HepG2 (cell line): ENCODE data around the gene P4HB. TPM values are rescaled to one million over a fixed set of nuclear protein-coding genes. Genes with fewer than 3 reads are reported as not detected.

Source experiments
- ATAC-seq: fragments of 200-7000 bp; cut with Tn5 transposase; 3 replicates; pipeline ENCODE4 v1.9.1; 2020; ENCODE audit warnings: mild to moderate bottlenecking, moderate library complexity
- BruUV-seq: library from RNA; stranded (reverse); fragments of 400-500 nt; replicated peaks from 2 replicates; lab custom pipeline; 2021; lab: Mats Ljungman, UMichigan
- CTCF ChIA-PET: fragments of 300-600 bp; formaldehyde crosslinking; extraction: SDS; loops from one replicate; lab custom pipeline; 2021; ENCODE audit warnings: low total read pairs, inconsistent platforms, low intra/inter-chr PET ratio; lab: Yijun Ruan, JAX
- POLR2A ChIA-PET: fragments of 350-600 bp; sonication (Branson Sonifier 250); formaldehyde crosslinking; loops from one replicate; lab custom pipeline; 2020; ENCODE audit warnings: antibody characterized with exemption, inconsistent platforms; lab: Yijun Ruan, JAX
- DNase-seq: peaks from one replicate; pipeline ENCODE4 v3.0.0-alpha.2; 2015; ENCODE audit warnings: low spot score
- FAIRE-seq: peaks from 3 replicates; lab custom pipeline; 2011; peaks lifted over from hg19 to GRCh38; lab: Jason Lieb, UNC
- H2AFZ ChIP-seq: one replicate; pipeline ENCODE4 v1.6.1; 2011; ENCODE audit warnings: low read length, inconsistent platforms
- H3K27ac ChIP-seq: fragments of 300-600 bp; 3 replicates; pipeline ENCODE4 v1.8.0; 2011; ENCODE audit warnings: mixed run types, mild to moderate bottlenecking, mixed read lengths, low read length, inconsistent platforms; ENCODE audit not compliant: insufficient read depth; ENCODE audit errors: extremely low read length
- H3K27me3 ChIP-seq, 2 experiments: fragments of 200-600 bp in 1 of 2; 2 replicates in 1 of 2; 3 replicates in 1 of 2; pipeline versions ENCODE4 v1.6.0 to v1.8.0; 2011; ENCODE audit warnings: low read length in 2 of 2, mild to moderate bottlenecking in 2 of 2, moderate library complexity in 2 of 2, inconsistent platforms in 1 of 2; ENCODE audit not compliant: insufficient read depth in 2 of 2, control insufficient read depth in 1 of 2
- H3K36me3 ChIP-seq, 2 experiments: fragments of 200-600 bp in 1 of 2; replicated peaks in 1 of 2; 2 replicates in 1 of 2; 3 replicates in 1 of 2; pipeline versions ENCODE4 v1.5.1 to v1.8.0; 2011; ENCODE audit warnings: low read length in 2 of 2, inconsistent platforms in 1 of 2; ENCODE audit not compliant: insufficient read depth in 2 of 2, control insufficient read depth in 1 of 2
- H3K4me1 ChIP-seq: 2 replicates; pipeline ENCODE4 v1.5.1; 2012; ENCODE audit warnings: low read length, inconsistent platforms; ENCODE audit not compliant: insufficient read depth
- H3K4me2 ChIP-seq: 2 replicates; pipeline ENCODE4 v1.6.0; 2011; ENCODE audit warnings: low read depth, low read length, inconsistent platforms
- H3K4me3 ChIP-seq, 3 experiments: fragments of 200-600 bp in 1 of 3; sonication (generic), shearing (Covaris generic) in 1 of 3; replicated peaks in 1 of 3; 2 replicates each; pipeline ENCODE4 v1.5.1; 2011 to 2016; ENCODE audit warnings: low read length in 3 of 3, inconsistent platforms in 2 of 3, low read depth in 2 of 3, mild to moderate bottlenecking in 2 of 3, control low read depth in 1 of 3, mixed read lengths in 1 of 3; ENCODE audit not compliant: insufficient read depth in 1 of 3
- H3K79me2 ChIP-seq: one replicate; pipeline ENCODE4 v1.6.1; 2011; ENCODE audit warnings: low read length, inconsistent platforms; ENCODE audit not compliant: insufficient read depth
- H3K9ac ChIP-seq: 2 replicates; pipeline ENCODE4 v1.6.0; 2011; ENCODE audit warnings: mild to moderate bottlenecking, low read depth, low read length, inconsistent platforms; ENCODE audit not compliant: insufficient read depth
- H3K9me3 ChIP-seq: 2 replicates; pipeline ENCODE4 v1.5.1; 2012; ENCODE audit warnings: mild to moderate bottlenecking, low read length
- H4K20me1 ChIP-seq: 2 replicates; pipeline ENCODE4 v1.6.0; 2011; ENCODE audit warnings: inconsistent platforms, mild to moderate bottlenecking, low read length, moderate library complexity; ENCODE audit not compliant: insufficient read depth
- ATF5 ChIP-seq: sonication (generic); formaldehyde crosslinking; IDR thresholded peaks from 2 replicates; pipeline ENCODE4 v1.4.0; 2020; ENCODE audit warnings: mild to moderate bottlenecking, low read depth, missing genetic modification reagents
- ERF ChIP-seq: IDR thresholded peaks from 2 replicates; pipeline ENCODE4 v1.6.1; 2018; ENCODE audit warnings: missing biosample characterization, missing genetic modification reagents
- ETV5 ChIP-seq: IDR thresholded peaks from 2 replicates; pipeline ENCODE4 v1.6.1; 2018; ENCODE audit warnings: missing biosample characterization, missing genetic modification reagents, inconsistent platforms, borderline replicate concordance
- HBP1 ChIP-seq: IDR thresholded peaks from 2 replicates; pipeline ENCODE4 v1.6.1; 2016; ENCODE audit warnings: low read depth, control low read depth
- PRPF4 ChIP-seq: fragments of 200-400 bp; formaldehyde crosslinking; IDR thresholded peaks from 2 replicates; pipeline ENCODE4 v1.6.1; 2016; ENCODE audit warnings: low read length, low read depth; ENCODE audit not compliant: poor library complexity, severe bottlenecking
- SATB2 ChIP-seq: sonication (generic); formaldehyde crosslinking; IDR thresholded peaks from 2 replicates; pipeline ENCODE4 v1.5.0; 2020; ENCODE audit warnings: missing genetic modification reagents
- SUZ12 ChIP-seq: fragments of 150-350 bp; IDR thresholded peaks from 2 replicates; pipeline ENCODE4 v1.6.1; 2014; ENCODE audit warnings: low read depth, low read length
- THRA ChIP-seq: sonication (generic); formaldehyde crosslinking; IDR thresholded peaks from 2 replicates; pipeline ENCODE4 v1.4.0; 2020; ENCODE audit warnings: missing genetic modification reagents, borderline replicate concordance
- XRCC5 ChIP-seq: fragments of 200-400 bp; formaldehyde crosslinking; optimal IDR thresholded peaks from 2 replicates; pipeline ENCODE3; 2017; ENCODE audit warnings: mild to moderate bottlenecking, low read length
- ZNF180 ChIP-seq: sonication (generic); formaldehyde crosslinking; IDR thresholded peaks from 2 replicates; pipeline ENCODE4 v1.4.0; 2020; ENCODE audit warnings: low read depth, missing genetic modification reagents, borderline replicate concordance
- ZNF251 ChIP-seq: sonication (generic); formaldehyde crosslinking; IDR thresholded peaks from 2 replicates; pipeline ENCODE4 v1.9.0; 2021; ENCODE audit warnings: mild to moderate bottlenecking, missing genetic modification reagents
- ZNF256 ChIP-seq: sonication (generic); formaldehyde crosslinking; conservative IDR thresholded peaks from 2 replicates; pipeline ENCODE4 v1.4.0; 2020; ENCODE audit warnings: missing genetic modification reagents
- ZNF557 ChIP-seq: sonication (generic); formaldehyde crosslinking; IDR thresholded peaks from 2 replicates; pipeline ENCODE4 v1.4.0; 2020; ENCODE audit warnings: missing genetic modification reagents
- ZNF614 ChIP-seq: IDR thresholded peaks from 2 replicates; pipeline ENCODE4 v1.6.1; 2018; ENCODE audit warnings: missing biosample characterization, missing genetic modification reagents, inconsistent platforms, borderline replicate concordance
- ZNF691 ChIP-seq: sonication (generic); formaldehyde crosslinking; IDR thresholded peaks from 2 replicates; pipeline ENCODE4 v1.4.0; 2020; ENCODE audit warnings: missing genetic modification reagents, low read depth, mild to moderate bottlenecking, borderline replicate concordance
- WGBS: methylation state at CpG from one replicate; pipeline ENCODE4 v1.1.6; 2017; ENCODE audit warnings: low lambda C conversion rate; 5-methylcytosine and 5-hydroxymethylcytosine counted together
- in situ Hi-C: cut with HindIII; loops from 2 replicates; pipeline ENCODE4 v1.10.0; 2017; ENCODE audit warnings: low pct_unique_long_range_greater_than_20kb; ENCODE audit not compliant: extremely low pct_ligation_motif_present
- intact Hi-C: fragments of 100-400 bp; cut with micrococcal nuclease; formaldehyde crosslinking; loops from one replicate; pipeline ENCODE4 v1.10.0; 2022; ENCODE audit not compliant: unreplicated experiment
- polyA plus RNA-seq, 8 experiments: library from polyadenylated mRNA; depleted of rRNA in 3 of 8; stranded (reverse) in 7 of 8; unstranded in 1 of 8; fragments of >200 nt; fragmentation: Illumina TruSeq in 4 of 8; extraction: Trizol in 4 of 8; gene quantifications; 2 replicates each; pipeline versions ENCODE4 v1.2.1 to v1.2.3, GENCODE V29; 2011 to 2016; ENCODE audit warnings: low read depth in 4 of 8, missing spikeins in 1 of 8, mixed read lengths in 1 of 8; ENCODE audit not compliant: insufficient read depth in 1 of 8
- total RNA-seq, 5 experiments: library from RNA; depleted of rRNA; stranded (reverse); fragments of >200 nt; fragmentation: Illumina TruSeq; extraction: Trizol; gene quantifications; 2 replicates each; pipeline ENCODE4 v1.2.3, GENCODE V29; 2016; ENCODE audit warnings: low read depth in 1 of 5

P4HB gene
- total and polyA plus RNA-seq, 2 of the 13 experiments (the other 11 are each of a cell fraction or from before 2014, with no cell fraction given) = 185 to 782 TPM

- TF ChIP-seq THRA = no peak
Observed at GRCh38 chr17:81833921-81834830, 26.2 kb downstream of the P4HB start (continued).

- ATAC-seq = peak; percentile 69
- TSS peak; percentile 92 for BruUV-seq
- Histone ChIP-seq H3K27me3 (no peaks in the 10 kb centered on the region; a peak in 1 of 5 replicates), H3K79me2 (peaks cover 19% of the 10 kb centered on the region), H3K4me2 (peak within 1 kb of the TSS; percentile 98), H3K9me3 (no peaks in the 10 kb centered on the region), H3K36me3 (no peaks in the 10 kb centered on the region), H2AFZ (no peak within 1 kb of the TSS), H3K4me1 (peaks cover 66% of the 10 kb centered on the region), H4K20me1 (no peaks in the 10 kb centered on the region), H3K9ac (peak within 1 kb of the TSS; percentile 79), H3K27ac (peak within 1 kb of the TSS; percentile 93), H3K4me3 (peak within 1 kb of the TSS; percentile 80 to 86 (median 84))
- intact Hi-C loops = no loop called here
- in situ Hi-C loops = no loop called here
- CTCF ChIA-PET = interaction anchor here (0.7 kb wide), 1 partner anchor 12 kb away, joined by 3 read pairs; no protein-coding TSS in a partner anchor
- POLR2A ChIA-PET = interaction anchor here (0.7 to 3.0 kb wide), 42 partner anchors 9 to 883 kb away, joined by 3 to 52 read pairs (median 6); partner anchors contain the start of genes ARHGDIA, ARL16, CCDC137 and CENPX
- DNase-seq = peak; percentile 91
- WGBS = 2% methylated on average over 29 of the region's 76 CpGs
- FAIRE-seq = peak; percentile 59
- TF ChIP-seq ZNF256 (CRISPR knock-in tag) = peak; percentile 50; the same call in 1 of the 2 replicates
- peak; percentile 91 for TF ChIP-seq SATB2 (CRISPR knock-in tag)
- TF ChIP-seq ZNF691 = peak; percentile 80; the same call in 1 of the 2 replicates
- no peak for TF ChIP-seq ZNF180 (CRISPR knock-in tag)
- peak; percentile 95 for TF ChIP-seq ATF5
- 0 out of 2 replicates have a peak, but pooled peaks have one; percentile 78 for TF ChIP-seq ZNF251 (CRISPR knock-in tag)
- TF ChIP-seq PRPF4 = no peak
- TF ChIP-seq ETV5 (CRISPR knock-in tag) = peak; percentile 65
- 0 out of 2 replicates have a peak, but pooled peaks have one; percentile 52 for TF ChIP-seq HBP1 (CRISPR knock-in tag)
- TF ChIP-seq ERF (CRISPR knock-in tag) = peak; percentile 86
- peak; percentile 81 for TF ChIP-seq ZNF557 (CRISPR knock-in tag)
- peak; percentile 48 for TF ChIP-seq XRCC5
- peak; percentile 75; the same call in 1 of the 2 replicates for TF ChIP-seq ZNF614 (CRISPR knock-in tag)
- TF ChIP-seq SUZ12 = no peak
Observed at GRCh38 chr17:81833160-81833920, 27.0 kb downstream of the P4HB start, which contains the start of gene MCRIP1. Gene MCRIP1, minus strand, starts transcription at chr17:81833291. Its CDS starts 8,785 bp downstream, at chr17:81824506.
